GM18858 (cell line): ENCODE data around the gene GEMIN7.

Experiments
- ATAC-seq: cut with Tn5 transposase; IDR thresholded peaks from one replicate; pipeline ENCODE4 v1.9.1; 2021; ENCODE audit not compliant: unreplicated experiment

GEMIN7 gene

GRCh38 chr19:45082170-45082569, 3.1 kb downstream of the GEMIN7 start:
- no peak for ATAC-seq

GRCh38 chr19:45086480-45086879, 7.4 kb downstream of the GEMIN7 start:
- no peak for ATAC-seq

GRCh38 chr19:45087531-45087930, 8.5 kb downstream of the GEMIN7 start:
- ATAC-seq: no peak

GRCh38 chr19:45090034-45090433, 11.0 kb downstream of the GEMIN7 start:
- no peak for ATAC-seq

GRCh38 chr19:45090606-45091005, 11.5 kb downstream of the GEMIN7 start:
- ATAC-seq: no peak

GRCh38 chr19:45091031-45091923, 12.2 kb downstream of the GEMIN7 start:
- peak; percentile 47 for ATAC-seq

- ATAC-seq: no peak
Measured at GRCh38 chr19:45092747-45093678, 14.0 kb downstream of the GEMIN7 start, which contains the start of gene PPP1R37. Gene PPP1R37 (plus strand): TSS chr19:45093179. CDS start chr19:45093326, 147 bp downstream.

GRCh38 chr19:45094137-45094536, 15.1 kb downstream of the GEMIN7 start:
- no peak for ATAC-seq

GRCh38 chr19:45094707-45095106, 15.6 kb downstream of the GEMIN7 start:
- ATAC-seq: no peak

- no peak for ATAC-seq
Measured at GRCh38 chr19:45095496-45096413, 16.7 kb downstream of the GEMIN7 start.

- no peak for ATAC-seq
Measured at GRCh38 chr19:45096700-45097099, 17.6 kb downstream of the GEMIN7 start.

GRCh38 chr19:45097450-45097775, 18.4 kb downstream of the GEMIN7 start:
- no peak for ATAC-seq

- no peak for ATAC-seq
Measured at GRCh38 chr19:45097776-45098520, 18.9 kb downstream of the GEMIN7 start.

- no peak for ATAC-seq
Measured at GRCh38 chr19:45098521-45099466, 19.7 kb downstream of the GEMIN7 start.

- no peak for ATAC-seq
Measured at GRCh38 chr19:45099467-45100191, 20.6 kb downstream of the GEMIN7 start.

- no peak for ATAC-seq
Measured at GRCh38 chr19:45100201-45100600, 21.1 kb downstream of the GEMIN7 start.

GRCh38 chr19:45100846-45101252, 21.8 kb downstream of the GEMIN7 start:
- ATAC-seq: no peak

GRCh38 chr19:45101806-45102205, 22.7 kb downstream of the GEMIN7 start:
- ATAC-seq: no peak
